ENCODE data around the gene NR2F1.

DNA sequence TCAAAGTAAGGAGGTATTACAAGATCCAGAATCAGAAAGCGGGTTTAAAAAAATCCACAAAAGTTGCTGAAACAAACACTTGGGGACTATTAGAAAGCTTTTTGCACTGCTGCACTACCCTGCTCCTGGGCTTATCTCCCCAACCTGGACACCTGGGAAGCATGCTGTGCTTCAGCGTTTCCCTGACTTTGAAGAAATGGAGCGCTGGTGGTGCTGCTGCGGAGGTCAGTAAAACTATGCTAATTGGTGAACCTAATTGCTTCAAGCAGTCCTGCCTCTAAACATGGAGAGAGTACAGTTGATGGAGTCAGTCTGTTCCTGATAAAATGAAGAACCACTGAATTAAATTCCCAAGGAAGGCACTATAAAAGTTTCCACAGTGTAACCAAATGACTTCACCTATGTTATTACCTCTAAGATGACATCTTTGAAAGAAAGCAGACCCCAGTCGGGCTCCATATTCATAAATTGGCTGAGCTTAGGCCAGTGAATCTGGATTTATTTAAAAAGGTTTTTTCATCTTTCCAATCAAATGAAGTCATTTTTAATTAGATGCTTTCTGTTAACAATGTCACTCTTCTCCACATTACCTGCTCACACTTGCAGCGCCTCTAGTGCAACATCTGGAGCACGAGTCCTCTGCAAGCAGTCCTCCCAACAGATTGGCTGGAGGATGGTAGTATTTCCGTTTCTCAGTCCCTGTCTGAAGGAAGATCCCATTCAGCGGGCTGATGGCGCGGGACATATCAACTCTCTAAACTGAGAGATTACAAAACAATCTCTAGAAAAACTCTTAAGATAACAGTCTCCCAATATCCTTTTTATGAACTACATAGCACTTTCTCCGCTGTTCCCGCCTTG is 13.5 kb upstream of the NR2F1 start:
- TF ChIP-seq, protein P1, sequence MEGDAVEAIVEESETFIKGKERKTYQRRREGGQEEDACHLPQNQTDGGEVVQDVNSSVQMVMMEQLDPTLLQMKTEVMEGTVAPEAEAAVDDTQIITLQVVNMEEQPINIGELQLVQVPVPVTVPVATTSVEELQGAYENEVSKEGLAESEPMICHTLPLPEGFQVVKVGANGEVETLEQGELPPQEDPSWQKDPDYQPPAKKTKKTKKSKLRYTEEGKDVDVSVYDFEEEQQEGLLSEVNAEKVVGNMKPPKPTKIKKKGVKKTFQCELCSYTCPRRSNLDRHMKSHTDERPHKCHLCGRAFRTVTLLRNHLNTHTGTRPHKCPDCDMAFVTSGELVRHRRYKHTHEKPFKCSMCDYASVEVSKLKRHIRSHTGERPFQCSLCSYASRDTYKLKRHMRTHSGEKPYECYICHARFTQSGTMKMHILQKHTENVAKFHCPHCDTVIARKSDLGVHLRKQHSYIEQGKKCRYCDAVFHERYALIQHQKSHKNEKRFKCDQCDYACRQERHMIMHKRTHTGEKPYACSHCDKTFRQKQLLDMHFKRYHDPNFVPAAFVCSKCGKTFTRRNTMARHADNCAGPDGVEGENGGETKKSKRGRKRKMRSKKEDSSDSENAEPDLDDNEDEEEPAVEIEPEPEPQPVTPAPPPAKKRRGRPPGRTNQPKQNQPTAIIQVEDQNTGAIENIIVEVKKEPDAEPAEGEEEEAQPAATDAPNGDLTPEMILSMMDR (IDR thresholded peaks at IDR 0.05 in 2 of 3, conservative IDR thresholded peaks at IDR 0.05 in 1 of 3; ENCODE audit: borderline replicate concordance in 1 of 3, insufficient read depth in 1 of 3, low read depth in 2 of 3, low read length in 2 of 3): no peak
- TF ChIP-seq POLR2A (IDR thresholded peaks at IDR 0.05; ENCODE audit: borderline replicate concordance, extremely low read depth, insufficient read depth, insufficient read length): no peak
- no peak for TF ChIP-seq EZH2 (IDR thresholded peaks at IDR 0.05)
- TF ChIP-seq, protein P2, sequence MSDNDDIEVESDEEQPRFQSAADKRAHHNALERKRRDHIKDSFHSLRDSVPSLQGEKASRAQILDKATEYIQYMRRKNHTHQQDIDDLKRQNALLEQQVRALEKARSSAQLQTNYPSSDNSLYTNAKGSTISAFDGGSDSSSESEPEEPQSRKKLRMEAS (IDR thresholded peaks at IDR 0.05): no peak
- no peak for TF ChIP-seq TCF7L2 (IDR thresholded peaks at IDR 0.05; ENCODE audit: borderline replicate concordance, extremely low read depth, insufficient read depth, insufficient read length)
- TF ChIP-seq EZH2phosphoT487 (IDR thresholded peaks at IDR 0.05; ENCODE audit: borderline replicate concordance): no peak
- no peak for TF ChIP-seq POLR2AphosphoS5 (IDR thresholded peaks at IDR 0.05; ENCODE audit: low read depth, low read length)
- no peak for TF ChIP-seq ZNF274 (IDR thresholded peaks at IDR 0.05; ENCODE audit: low read depth, low read length)
- TF ChIP-seq RAD21 (IDR thresholded peaks at IDR 0.05; ENCODE audit: low read depth): no peak
- TF ChIP-seq, protein P3, sequence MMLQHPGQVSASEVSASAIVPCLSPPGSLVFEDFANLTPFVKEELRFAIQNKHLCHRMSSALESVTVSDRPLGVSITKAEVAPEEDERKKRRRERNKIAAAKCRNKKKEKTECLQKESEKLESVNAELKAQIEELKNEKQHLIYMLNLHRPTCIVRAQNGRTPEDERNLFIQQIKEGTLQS (IDR thresholded peaks at IDR 0.05): no peak
- no peak for TF ChIP-seq CEBPB (IDR thresholded peaks at IDR 0.05; ENCODE audit: low read depth)

Data from HCT116 (cell line).